NCI-H128 (cell line): ENCODE measurements around the gene FOXN3.
"Not testable (repeated sequence)": the region's sequence is repeated elsewhere in the genome, so short reads cannot be mapped to it uniquely, and the experiment has no call there.

Experiments
- DNase-seq: peaks from one replicate; lab custom pipeline; 2025; ENCODE audit not compliant: unreplicated experiment; lab: John Stamatoyannopoulos, UW

FOXN3 gene

GRCh38 chr14:89141862-89142261 lies 275.2 kb downstream of the FOXN3 start:
- DNase-seq = no peak

GRCh38 chr14:89140326-89140725 lies 276.7 kb downstream of the FOXN3 start:
- DNase-seq = no peak

- DNase-seq = peak; percentile 63
These were observed 277.4 kb downstream of the FOXN3 start for GRCh38 chr14:89139404-89140247.

- no peak for DNase-seq
These were observed 278.2 kb downstream of the FOXN3 start for GRCh38 chr14:89138846-89139245.

- no peak for DNase-seq
These were observed 279.4 kb downstream of the FOXN3 start for GRCh38 chr14:89137526-89138163.

- no peak for DNase-seq
These were observed 280.4 kb downstream of the FOXN3 start for GRCh38 chr14:89136587-89136986.

GRCh38 chr14:89134640-89135039 lies 282.4 kb downstream of the FOXN3 start:
- no peak for DNase-seq

- DNase-seq = no peak
These were observed 285.9 kb downstream of the FOXN3 start for GRCh38 chr14:89131004-89131750.

- no peak for DNase-seq
These were observed 287.5 kb downstream of the FOXN3 start for GRCh38 chr14:89129570-89129969.

- no peak for DNase-seq
These were observed 288.6 kb downstream of the FOXN3 start for GRCh38 chr14:89128311-89129026.

- no peak for DNase-seq
These were observed 290.6 kb downstream of the FOXN3 start for GRCh38 chr14:89126461-89126860.

- no peak for DNase-seq
These were observed 291.8 kb downstream of the FOXN3 start for GRCh38 chr14:89125216-89125615.

GRCh38 chr14:89123851-89124250 lies 293.2 kb downstream of the FOXN3 start:
- DNase-seq = no peak

- DNase-seq = no peak
These were observed 293.8 kb downstream of the FOXN3 start for GRCh38 chr14:89123215-89123614.

- DNase-seq = no peak
These were observed 294.9 kb downstream of the FOXN3 start for GRCh38 chr14:89121968-89122620.

GRCh38 chr14:89117012-89117411 lies 300.0 kb downstream of the FOXN3 start:
- no peak for DNase-seq

GRCh38 chr14:89114109-89114508 lies 302.9 kb downstream of the FOXN3 start:
- no peak for DNase-seq

GRCh38 chr14:89112720-89113119 lies 304.3 kb downstream of the FOXN3 start:
- DNase-seq = no peak

- DNase-seq = not testable (repeated sequence)
These were observed 305.1 kb downstream of the FOXN3 start for GRCh38 chr14:89111766-89112543.

GRCh38 chr14:89111232-89111631 lies 305.8 kb downstream of the FOXN3 start:
- not testable (repeated sequence) for DNase-seq
